ENCODE data around the gene RPS6KA4. TPM values are rescaled to one million over a fixed set of nuclear protein-coding genes. Genes with fewer than 3 reads are reported as not detected.

The RPS6KA4 gene
- total RNA-seq, 1 experiment from 2014 or later = 67.3 TPM

DNA sequence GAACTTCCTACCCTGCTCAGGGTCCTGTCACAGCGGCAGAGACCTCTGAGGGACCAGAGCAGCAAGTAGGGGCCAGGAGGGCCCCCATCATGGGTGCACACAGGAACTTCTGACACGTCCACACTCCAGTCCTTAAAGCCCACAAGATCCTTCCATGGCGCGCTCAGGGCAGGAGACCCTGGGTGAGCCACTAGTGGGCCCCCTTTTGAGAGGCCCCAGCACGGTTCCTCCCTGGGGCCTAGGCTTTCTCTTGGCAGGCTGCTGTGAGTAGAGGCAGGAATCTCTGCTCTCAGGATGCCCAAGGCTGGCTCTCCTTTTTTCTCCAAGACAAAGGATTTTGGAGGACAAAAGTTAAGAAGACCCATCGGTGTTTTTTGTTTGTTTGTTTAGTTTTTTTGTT lies 22.4 kb downstream of the RPS6KA4 start:
- H4K20me1 ChIP-seq (ENCODE audit: insufficient read depth) = no peaks in the 10 kb centered on the region
- no peak overlapping the region for H3K9ac ChIP-seq (ENCODE audit: low read length)
- peaks cover 8 to 32% of the 10 kb centered on the region in 2 experiments for H3K4me1 ChIP-seq (ENCODE audit: control insufficient read depth in 1 of 2, insufficient read depth in 2 of 2, low read length in 2 of 2)
- no peaks in the 10 kb centered on the region for H3K36me3 ChIP-seq (ENCODE audit: control insufficient read depth in 1 of 2, insufficient read depth in 2 of 2, low read length in 2 of 2)
- H3K9me3 ChIP-seq (ENCODE audit: control insufficient read depth in 1 of 2, insufficient read depth in 1 of 2, low read depth in 1 of 2, low read length in 2 of 2) = no peaks in the 10 kb centered on the region
- no peak for DNase-seq (ENCODE audit: low read depth, low spot score)
- H3K4me2 ChIP-seq (ENCODE audit: low read length) = no peak overlapping the region
- no peaks in the 10 kb centered on the region for H3K79me2 ChIP-seq (ENCODE audit: insufficient read depth, low read length)
- POLR2A ChIA-PET = no interaction called here
- TF ChIP-seq CEBPB (IDR thresholded peaks at IDR 0.05; ENCODE audit: low read depth) = no peak
- TF ChIP-seq TCF7L2 (IDR thresholded peaks at IDR 0.05; ENCODE audit: borderline replicate concordance, extremely low read depth, insufficient read depth, insufficient read length) = no peak
- no peak for TF ChIP-seq EZH2phosphoT487 (IDR thresholded peaks at IDR 0.05; ENCODE audit: borderline replicate concordance)
- no peak for TF ChIP-seq ELF1 (IDR thresholded peaks at IDR 0.05; ENCODE audit: borderline replicate concordance, low read depth)
- no peak for TF ChIP-seq EGR1 (IDR thresholded peaks at IDR 0.05; ENCODE audit: low read depth)
- no peak for TF ChIP-seq ZNF274 (IDR thresholded peaks at IDR 0.05; ENCODE audit: low read depth, low read length)
- CTCF ChIA-PET = interaction anchor here (0.6 kb wide), 1 partner anchor 321 kb away, joined by 3 read pairs; no protein-coding TSS in a partner anchor
- no peaks in the 10 kb centered on the region for H3K9me2 ChIP-seq (ENCODE audit: insufficient read depth)
- no peak overlapping the region for H3K27ac ChIP-seq (ENCODE audit: low read depth, low read length)
- RAD21 ChIA-PET (ENCODE audit: low non-redundant PET in 1 of 2, low total read pairs in 2 of 2, uncharacterized antibody in 2 of 2, unreplicated experiment in 2 of 2) = no interaction called here
- no TSS peak for BruUV-seq (replicated peaks)
- no peaks in the 10 kb centered on the region for H3K27me3 ChIP-seq (ENCODE audit: insufficient read depth, low read length)
- no peak overlapping the region for H3K4me3 ChIP-seq (replicated peaks in 1 of 2; ENCODE audit: low read depth in 1 of 2, low read length in 2 of 2)
- ATAC-seq = no peak
- intact Hi-C loops (cut with micrococcal nuclease) = no loop called here
- H2AFZ ChIP-seq (ENCODE audit: low read depth, low read length, poor library complexity, severe bottlenecking) = no peak overlapping the region

DNA sequence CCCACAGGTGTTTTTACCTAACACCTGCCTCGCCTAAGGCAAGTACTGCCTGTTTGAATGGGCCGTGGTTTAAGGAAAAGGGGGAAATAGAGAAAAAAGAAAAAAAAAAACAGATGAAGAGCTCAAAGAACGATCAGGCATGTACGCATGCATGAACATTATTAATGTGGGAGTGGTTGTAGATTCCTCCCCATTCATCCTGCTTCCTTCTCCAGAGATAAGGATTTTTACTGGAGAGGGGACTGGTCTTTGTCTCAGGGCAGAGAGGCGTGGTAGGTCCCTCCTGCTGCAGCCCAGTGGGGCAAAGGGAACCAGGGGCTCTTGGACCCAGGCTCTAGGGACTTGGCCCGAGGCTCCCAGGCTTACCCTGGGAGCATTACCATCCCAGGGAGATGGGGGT lies 23.1 kb downstream of the RPS6KA4 start:
- Histone ChIP-seq H2AFZ (ENCODE audit: low read depth, low read length, poor library complexity, severe bottlenecking) (no peak overlapping the region), H3K4me1 (ENCODE audit: control insufficient read depth in 1 of 2, insufficient read depth in 2 of 2, low read length in 2 of 2) (peaks cover 8 to 35% of the 10 kb centered on the region in 2 experiments), H3K36me3 (ENCODE audit: control insufficient read depth in 1 of 2, insufficient read depth in 2 of 2, low read length in 2 of 2) (no peaks in the 10 kb centered on the region), H3K27me3 (ENCODE audit: insufficient read depth, low read length) (no peaks in the 10 kb centered on the region), H3K9ac (ENCODE audit: low read length) (no peak overlapping the region), H3K4me2 (ENCODE audit: low read length) (no peak overlapping the region), H3K4me3 (replicated peaks in 1 of 2; ENCODE audit: low read depth in 1 of 2, low read length in 2 of 2) (no peak overlapping the region), H3K9me3 (ENCODE audit: control insufficient read depth in 1 of 2, insufficient read depth in 1 of 2, low read depth in 1 of 2, low read length in 2 of 2) (no peaks in the 10 kb centered on the region), H3K27ac (ENCODE audit: low read depth, low read length) (no peak overlapping the region), H3K9me2 (ENCODE audit: insufficient read depth) (no peaks in the 10 kb centered on the region), H4K20me1 (ENCODE audit: insufficient read depth) (no peaks in the 10 kb centered on the region), H3K79me2 (ENCODE audit: insufficient read depth, low read length) (no peaks in the 10 kb centered on the region)
- DNase-seq (ENCODE audit: low read depth, low spot score) (no peak), ATAC-seq (no peak)
- CTCF ChIA-PET = interaction anchor here (0.6 kb wide), 1 partner anchor 320 kb away, joined by 3 read pairs; no protein-coding TSS in a partner anchor
- intact Hi-C loops (cut with micrococcal nuclease) = no loop called here
- RAD21 ChIA-PET (ENCODE audit: low non-redundant PET in 1 of 2, low total read pairs in 2 of 2, uncharacterized antibody in 2 of 2, unreplicated experiment in 2 of 2) = no interaction called here
- POLR2A ChIA-PET = interaction anchor here (0.6 kb wide), 1 partner anchor 9 kb away, joined by 3 read pairs; no protein-coding TSS in a partner anchor
- BruUV-seq (replicated peaks) = no TSS peak
- TF ChIP-seq CEBPB (IDR thresholded peaks at IDR 0.05; ENCODE audit: low read depth) (no peak), EGR1 (IDR thresholded peaks at IDR 0.05; ENCODE audit: low read depth) (no peak), POLR2AphosphoS5 (IDR thresholded peaks at IDR 0.05; ENCODE audit: low read depth, low read length) (no peak), RAD21 (IDR thresholded peaks at IDR 0.05; ENCODE audit: low read depth) (no peak), POLR2A (IDR thresholded peaks at IDR 0.05; ENCODE audit: borderline replicate concordance, extremely low read depth, insufficient read depth, insufficient read length) (no peak), ZBTB33 (IDR thresholded peaks at IDR 0.05; ENCODE audit: extremely low read depth, insufficient replicate concordance, low read length) (no peak), YY1 (IDR thresholded peaks at IDR 0.05; ENCODE audit: extremely low read depth, insufficient replicate concordance, low read depth, low read length) (no peak), TCF7L2 (IDR thresholded peaks at IDR 0.05; ENCODE audit: borderline replicate concordance, extremely low read depth, insufficient read depth, insufficient read length) (no peak), EZH2 (IDR thresholded peaks at IDR 0.05) (no peak), SP1 (IDR thresholded peaks at IDR 0.05; ENCODE audit: low read depth) (no peak), CBX3 (IDR thresholded peaks at IDR 0.05; ENCODE audit: low read depth) (no peak), EZH2phosphoT487 (IDR thresholded peaks at IDR 0.05; ENCODE audit: borderline replicate concordance) (no peak), ELF1 (IDR thresholded peaks at IDR 0.05; ENCODE audit: borderline replicate concordance, low read depth) (no peak)
- TF ChIP-seq, protein P1, sequence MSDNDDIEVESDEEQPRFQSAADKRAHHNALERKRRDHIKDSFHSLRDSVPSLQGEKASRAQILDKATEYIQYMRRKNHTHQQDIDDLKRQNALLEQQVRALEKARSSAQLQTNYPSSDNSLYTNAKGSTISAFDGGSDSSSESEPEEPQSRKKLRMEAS (IDR thresholded peaks at IDR 0.05) = no peak

Data from HCT116 (cell line).